Tibial artery (tissue), 4 donors: Measurements from ENCODE around the gene SENP7.
A peak's percentile ranks its signal among the peaks of the same experiment; 100 is the strongest.

Experiments used
- DNase-seq, 2 donors: peaks; one replicate each; pipeline ENCODE4 v3.0.0-alpha.2; 2019
- H3K27ac ChIP-seq, 2 donors: fragments of 200-600 bp; sonication (generic) in 1 of 2; 1 replicate in 1 of 2; 2 replicates in 1 of 2; pipeline ENCODE4 v1.5.1; 2018 to 2019; ENCODE audit warnings: mild to moderate bottlenecking in 1 of 2
- H3K27me3 ChIP-seq, 2 donors: fragments of 200-600 bp; sonication (generic) in 1 of 2; one replicate each; pipeline versions ENCODE4 v1.5.1 to v1.6.0; 2016 to 2019
- H3K36me3 ChIP-seq, 3 donors: fragments of 200-600 bp; sonication (generic) in 2 of 3; one replicate each; pipeline ENCODE4 v1.5.1; 2016 to 2019; ENCODE audit warnings: mild to moderate bottlenecking in 2 of 3
- H3K4me1 ChIP-seq, 4 donors: fragments of 200-600 bp; sonication (generic) in 2 of 4; 1 replicate in 3 of 4; 2 replicates in 1 of 4; pipeline ENCODE4 v1.5.1; 2016 to 2019
- H3K4me3 ChIP-seq, 2 donors: fragments of 200-600 bp; sonication (generic) in 1 of 2; 1 replicate in 1 of 2; 2 replicates in 1 of 2; pipeline ENCODE4 v1.5.1; 2018 to 2019; ENCODE audit warnings: mild to moderate bottlenecking in 2 of 2
- H3K9me3 ChIP-seq, 3 donors: fragments of 200-600 bp; sonication (generic) in 1 of 3; one replicate each; pipeline ENCODE4 v1.5.1; 2016 to 2019
- intact Hi-C: fragments of 100-400 bp; cut with DNase I; formaldehyde crosslinking; loops from one replicate; pipeline ENCODE4 v1.15.0; 2023; ENCODE audit warnings: low total_unique reads
- TF ChIP-seq, protein P1 (sequence below), 2 experiments: fragments of 200-600 bp in 1 of 2; fragments of 450-650 bp in 1 of 2; IDR thresholded peaks; one replicate each; pipeline ENCODE4 v1.5.1; 2017 to 2019; ENCODE audit warnings: antibody characterized with exemption in 2 of 2, mild to moderate bottlenecking in 1 of 2, moderate library complexity in 1 of 2

SENP7 gene

DNA sequence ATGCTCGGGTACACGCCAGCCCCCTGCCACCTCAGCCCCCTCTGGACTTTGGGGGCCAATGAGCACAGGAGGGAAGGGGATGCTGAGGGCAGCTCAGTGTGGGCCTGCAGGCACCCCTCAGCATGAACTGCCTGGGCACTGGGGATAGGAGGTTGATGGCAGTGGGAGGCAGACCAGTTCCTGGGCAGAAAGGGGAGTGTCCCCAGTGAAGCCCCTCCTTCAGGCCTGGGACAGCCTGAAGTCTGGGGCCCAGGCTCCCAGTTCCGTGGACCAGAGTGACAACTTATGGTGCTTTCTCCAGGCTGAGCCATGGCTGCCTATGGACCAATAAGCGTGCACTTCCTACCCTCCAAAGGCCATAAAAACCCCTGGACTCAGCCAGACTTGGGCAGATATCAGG lies 129.4 kb downstream of the SENP7 start:
- peaks cover 0 to 8% (median 0%) of the 10 kb centered on the region in 4 donors for H3K4me1 ChIP-seq
- intact Hi-C loops: no loop called here
- DNase-seq: no peak

GRCh38 chr3:101383156-101383575 lies 129.8 kb downstream of the SENP7 start:
- intact Hi-C loops: no loop called here
- no peak for DNase-seq
- Histone ChIP-seq H3K9me3 (peaks cover 0 to 2% (median 0%) of the 10 kb centered on the region in 3 donors), H3K27ac (peak overlapping the region in 1 of 2 donors; percentile 12), H3K36me3 (peaks cover 0 to 5% (median 0%) of the 10 kb centered on the region in 3 donors), H3K4me3 (no peak overlapping the region), H3K27me3 (no peaks in the 10 kb centered on the region), H3K4me1 (peaks cover 0 to 12% (median under 1%) of the 10 kb centered on the region in 4 donors)
- TF ChIP-seq, protein P1, sequence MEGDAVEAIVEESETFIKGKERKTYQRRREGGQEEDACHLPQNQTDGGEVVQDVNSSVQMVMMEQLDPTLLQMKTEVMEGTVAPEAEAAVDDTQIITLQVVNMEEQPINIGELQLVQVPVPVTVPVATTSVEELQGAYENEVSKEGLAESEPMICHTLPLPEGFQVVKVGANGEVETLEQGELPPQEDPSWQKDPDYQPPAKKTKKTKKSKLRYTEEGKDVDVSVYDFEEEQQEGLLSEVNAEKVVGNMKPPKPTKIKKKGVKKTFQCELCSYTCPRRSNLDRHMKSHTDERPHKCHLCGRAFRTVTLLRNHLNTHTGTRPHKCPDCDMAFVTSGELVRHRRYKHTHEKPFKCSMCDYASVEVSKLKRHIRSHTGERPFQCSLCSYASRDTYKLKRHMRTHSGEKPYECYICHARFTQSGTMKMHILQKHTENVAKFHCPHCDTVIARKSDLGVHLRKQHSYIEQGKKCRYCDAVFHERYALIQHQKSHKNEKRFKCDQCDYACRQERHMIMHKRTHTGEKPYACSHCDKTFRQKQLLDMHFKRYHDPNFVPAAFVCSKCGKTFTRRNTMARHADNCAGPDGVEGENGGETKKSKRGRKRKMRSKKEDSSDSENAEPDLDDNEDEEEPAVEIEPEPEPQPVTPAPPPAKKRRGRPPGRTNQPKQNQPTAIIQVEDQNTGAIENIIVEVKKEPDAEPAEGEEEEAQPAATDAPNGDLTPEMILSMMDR (IDR thresholded peaks at IDR 0.05): no peak

More for the DNA sequence above, 129.4 kb downstream of the SENP7 start:
- Histone ChIP-seq H3K27ac (no peak overlapping the region), H3K4me3 (no peak overlapping the region), H3K27me3 (no peaks in the 10 kb centered on the region), H3K9me3 (peaks cover 0 to 5% (median 0%) of the 10 kb centered on the region in 3 donors), H3K36me3 (peaks cover 0 to 7% (median 0%) of the 10 kb centered on the region in 3 donors)
- TF ChIP-seq, protein P1 (IDR thresholded peaks at IDR 0.05): no peak

DNA sequence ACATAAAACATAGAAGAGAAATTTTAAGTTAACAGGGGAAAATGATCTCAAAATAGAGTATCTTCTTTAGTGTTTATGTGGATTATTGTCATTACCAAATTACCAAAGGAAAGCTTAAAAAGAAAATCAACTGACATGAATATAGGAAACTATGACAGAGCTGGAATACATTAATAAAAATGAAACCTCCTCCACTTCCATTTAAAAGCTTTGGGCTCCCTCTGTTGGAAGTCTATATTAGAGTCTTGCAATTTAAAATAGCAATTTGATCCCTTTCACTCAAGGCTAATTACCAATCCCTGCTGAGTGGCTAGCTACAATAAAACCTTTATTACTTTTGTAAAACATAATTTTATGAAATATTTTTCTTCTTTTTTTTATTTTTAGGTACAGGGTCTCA lies 131.2 kb downstream of the SENP7 start:
- H3K4me1 ChIP-seq: peaks cover 0 to 26% (median 7%) of the 10 kb centered on the region in 4 donors
- peak overlapping the region in 1 of 2 donors; percentile 12 for H3K27ac ChIP-seq
- no peaks in the 10 kb centered on the region for H3K27me3 ChIP-seq
- intact Hi-C loops: no loop called here
- no peak for DNase-seq
- TF ChIP-seq, protein P1 (IDR thresholded peaks at IDR 0.05): peak; percentile 51 to 54
- H3K36me3 ChIP-seq: no peaks in the 10 kb centered on the region
- H3K9me3 ChIP-seq: no peaks in the 10 kb centered on the region
- no peak overlapping the region for H3K4me3 ChIP-seq

DNA sequence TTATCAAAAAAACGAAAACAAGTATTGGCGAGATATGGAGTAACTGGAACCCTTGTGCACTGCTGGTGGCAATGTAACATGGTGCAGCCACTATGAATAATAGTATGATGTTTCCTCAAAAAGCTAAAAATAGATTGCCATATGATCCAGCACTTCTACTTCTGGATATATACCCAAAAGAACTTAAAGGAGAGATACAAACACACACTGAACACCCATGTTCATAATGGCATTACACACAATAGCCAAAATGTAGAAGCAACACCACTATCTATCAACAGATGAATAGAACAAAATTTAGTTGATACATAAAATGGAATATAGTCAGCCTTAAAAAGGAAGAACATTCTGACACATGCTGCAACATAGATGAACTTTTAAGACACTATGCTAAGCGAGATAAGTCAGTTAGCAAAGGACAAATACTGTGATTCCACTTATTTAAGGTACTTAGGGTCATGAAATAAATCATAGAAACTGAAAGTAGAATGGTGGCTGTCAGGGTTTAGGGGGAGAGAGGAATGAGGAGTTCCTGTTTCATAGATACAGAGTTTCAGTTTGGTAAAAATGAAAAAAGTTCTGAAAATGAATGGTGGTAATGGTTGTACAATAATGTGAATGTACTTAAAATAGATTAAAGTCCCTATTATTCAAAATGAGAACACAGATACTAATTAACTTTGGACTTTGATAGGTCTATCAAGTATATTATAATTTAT lies 133.2 kb downstream of the SENP7 start:
- intact Hi-C loops: no loop called here
- no peaks in the 10 kb centered on the region for H3K9me3 ChIP-seq
- TF ChIP-seq, protein P1 (IDR thresholded peaks at IDR 0.05): no peak
- no peak overlapping the region for H3K4me3 ChIP-seq
- DNase-seq: no peak
- H3K27ac ChIP-seq: peak overlapping the region in 1 of 2 donors; percentile 49
- no peaks in the 10 kb centered on the region for H3K36me3 ChIP-seq
- no peaks in the 10 kb centered on the region for H3K27me3 ChIP-seq
- peaks cover 0 to 40% (median 16%) of the 10 kb centered on the region in 4 donors for H3K4me1 ChIP-seq

- Histone ChIP-seq H3K9me3 (no peaks in the 10 kb centered on the region), H3K4me3 (no peak overlapping the region), H3K27ac (peak overlapping the region; percentile 65 to 81), H3K27me3 (no peaks in the 10 kb centered on the region), H3K4me1 (peaks cover 0 to 53% (median 16%) of the 10 kb centered on the region in 4 donors), H3K36me3 (no peaks in the 10 kb centered on the region)
- intact Hi-C loops: no loop called here
- TF ChIP-seq, protein P1 (IDR thresholded peaks at IDR 0.05): no peak
- no peak for DNase-seq
Measured at GRCh38 chr3:101377796-101378195, 135.2 kb downstream of the SENP7 start.
